NCI-H187 treated with DMSO at 0.1 percent for 48 hours (cell line): ENCODE data around the gene KIF25.

Experiments used
- DNase-seq: peaks from one replicate; lab custom pipeline; 2025; lab: John Stamatoyannopoulos, UW

The KIF25 gene, protein sequence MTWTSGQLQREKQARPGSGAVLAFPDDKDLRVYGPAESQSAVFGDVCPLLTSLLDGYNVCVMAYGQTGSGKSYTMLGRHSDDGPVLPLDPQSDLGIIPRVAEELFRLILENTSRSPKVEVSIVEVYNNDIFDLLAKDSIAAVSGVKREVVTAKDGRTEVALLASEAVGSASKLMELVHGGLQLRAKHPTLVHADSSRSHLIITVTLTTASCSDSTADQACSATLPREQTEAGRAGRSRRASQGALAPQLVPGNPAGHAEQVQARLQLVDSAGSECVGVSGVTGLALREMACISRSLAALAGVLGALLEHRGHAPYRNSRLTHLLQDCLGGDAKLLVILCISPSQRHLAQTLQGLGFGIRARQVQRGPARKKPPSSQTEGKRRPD

DNA sequence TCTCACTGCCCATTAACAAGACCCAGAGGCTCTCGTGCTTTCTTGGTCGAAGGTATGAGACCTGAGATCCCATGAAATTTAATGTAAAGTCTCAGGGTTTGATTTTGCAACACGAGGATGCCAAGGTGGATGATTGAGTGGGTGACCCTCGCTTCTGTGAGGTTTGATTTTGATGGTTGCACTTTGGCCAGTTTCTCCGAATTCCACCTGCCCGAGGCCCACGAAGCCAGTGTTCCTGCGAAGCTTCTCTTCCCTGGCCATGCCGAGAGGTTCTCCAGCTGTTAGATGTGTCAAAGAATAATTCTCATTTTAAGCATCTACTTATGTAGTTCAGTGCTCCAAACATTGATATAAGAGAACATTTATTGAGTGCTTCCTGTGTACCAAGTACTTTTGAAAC, at the start of gene KIF25:
Gene KIF25, plus strand, starts transcription at position 30 of the 400 bp plus-strand sequence. CDS start 31,915 bp downstream, outside the sequence.
- no peak for DNase-seq

DNA sequence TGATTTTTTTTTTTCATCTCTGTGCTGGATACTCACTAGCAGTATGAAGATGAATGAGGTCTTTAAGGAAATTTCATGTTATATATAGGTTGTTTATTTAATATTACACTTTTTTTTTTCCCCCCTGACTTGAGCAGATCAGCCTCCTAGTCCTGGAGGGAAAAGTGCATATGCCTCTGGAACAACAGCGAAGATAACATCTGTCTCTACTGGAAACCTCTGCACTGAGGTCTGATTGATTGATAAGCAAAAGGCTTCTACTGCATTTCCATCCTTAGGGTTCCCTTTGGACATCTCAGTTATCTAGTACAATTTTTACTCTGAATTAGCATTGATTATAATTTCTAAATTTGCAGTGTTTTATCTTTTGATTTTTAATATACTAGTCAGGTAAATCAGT, 49.8 kb upstream of the KIF25 start:
- no peak for DNase-seq

DNA sequence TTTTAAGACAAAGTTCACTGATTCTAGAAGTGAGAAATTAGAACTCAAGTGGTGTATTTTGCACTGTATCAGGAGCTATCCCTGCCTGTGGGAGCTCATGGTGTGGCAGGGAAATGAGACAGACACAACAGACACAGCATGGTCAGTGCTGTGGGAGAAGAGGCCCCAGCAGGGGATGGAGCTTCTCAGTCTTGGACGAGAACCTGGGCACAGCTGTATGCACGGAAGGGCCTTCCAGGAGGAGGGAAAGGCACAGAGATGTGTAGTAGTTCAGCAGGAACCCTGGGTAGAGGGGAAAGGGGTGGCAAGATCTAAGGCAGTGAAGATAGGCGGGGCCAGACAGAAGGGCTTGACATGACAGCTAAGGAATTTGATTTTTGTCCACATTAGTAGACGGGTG, 48.8 kb upstream of the KIF25 start:
- DNase-seq: no peak

DNA sequence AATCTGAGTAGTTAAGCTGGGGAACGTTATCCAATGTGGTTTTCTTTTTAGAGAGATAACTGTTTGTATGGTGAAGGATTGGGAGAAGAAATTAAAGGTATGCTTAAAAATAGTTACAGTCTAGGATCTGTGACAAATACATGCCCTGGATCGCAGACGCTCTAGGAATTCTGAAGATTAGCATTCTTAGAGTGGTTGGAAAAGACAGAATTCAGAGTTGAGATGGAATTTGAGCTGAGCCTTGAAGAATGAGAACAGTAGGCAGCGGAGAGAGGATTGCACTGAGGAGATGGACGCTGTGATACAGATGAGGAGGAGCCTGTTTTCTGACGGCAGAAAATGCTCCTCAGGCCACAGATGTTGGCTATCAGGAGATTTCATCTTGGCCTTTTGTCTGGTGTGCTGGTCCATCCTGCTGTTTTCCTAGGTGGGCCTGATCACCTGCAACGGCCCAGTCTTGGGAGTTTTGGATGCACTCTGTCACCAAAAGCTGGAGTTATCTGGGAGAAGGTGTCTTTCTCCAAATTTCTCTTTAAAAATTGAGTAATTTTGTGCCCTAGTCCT, 48.3 kb upstream of the KIF25 start:
- no peak for DNase-seq

DNA sequence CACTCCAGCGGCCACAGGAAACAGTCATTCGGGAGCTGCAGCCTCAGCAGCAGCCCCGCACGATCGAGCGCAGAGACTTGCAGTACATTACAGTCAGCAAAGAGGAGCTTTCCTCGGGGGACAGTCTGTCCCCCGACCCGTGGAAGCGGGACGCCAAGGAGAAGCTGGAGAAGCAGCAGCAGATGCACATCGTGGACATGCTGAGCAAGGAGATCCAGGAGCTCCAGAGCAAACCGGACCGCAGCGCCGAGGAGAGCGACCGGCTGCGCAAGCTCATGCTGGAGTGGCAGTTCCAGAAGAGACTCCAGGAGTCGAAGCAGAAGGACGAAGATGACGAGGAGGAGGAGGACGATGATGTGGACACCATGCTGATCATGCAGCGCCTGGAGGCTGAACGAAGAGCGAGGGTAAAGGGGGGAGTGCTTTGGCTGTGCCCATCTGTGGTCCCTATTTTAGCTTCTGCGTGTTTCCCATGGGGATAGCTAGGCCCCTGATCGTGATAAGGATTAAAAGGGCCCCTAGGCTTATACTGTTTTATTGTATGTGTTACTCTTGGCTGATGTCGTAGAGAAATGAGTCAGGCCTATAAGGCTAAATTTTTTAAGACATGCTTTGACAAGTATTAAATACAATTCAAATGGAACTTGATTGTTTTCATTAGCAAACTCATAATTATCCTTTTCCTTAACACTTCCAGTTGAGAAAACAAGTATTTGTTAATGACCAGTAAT, 45.5 kb upstream of the KIF25 start:
- no peak for DNase-seq

DNA sequence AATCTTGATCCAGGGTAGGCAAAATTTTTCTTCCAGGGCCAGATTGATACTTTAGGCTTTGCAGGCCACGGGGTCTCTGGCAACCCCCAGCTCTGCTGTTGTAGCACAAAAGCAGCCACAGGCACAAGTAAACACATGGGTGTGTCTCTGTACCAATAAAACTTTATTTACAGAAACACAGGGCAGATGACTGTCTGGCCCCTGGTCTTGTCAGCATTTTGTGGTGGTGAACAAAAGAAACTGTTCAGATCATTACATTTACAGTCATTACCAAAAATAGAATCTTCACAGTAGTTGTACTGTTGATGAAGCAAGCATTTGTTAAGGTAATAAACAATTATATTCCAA, 45.0 kb upstream of the KIF25 start:
- DNase-seq: no peak

DNA sequence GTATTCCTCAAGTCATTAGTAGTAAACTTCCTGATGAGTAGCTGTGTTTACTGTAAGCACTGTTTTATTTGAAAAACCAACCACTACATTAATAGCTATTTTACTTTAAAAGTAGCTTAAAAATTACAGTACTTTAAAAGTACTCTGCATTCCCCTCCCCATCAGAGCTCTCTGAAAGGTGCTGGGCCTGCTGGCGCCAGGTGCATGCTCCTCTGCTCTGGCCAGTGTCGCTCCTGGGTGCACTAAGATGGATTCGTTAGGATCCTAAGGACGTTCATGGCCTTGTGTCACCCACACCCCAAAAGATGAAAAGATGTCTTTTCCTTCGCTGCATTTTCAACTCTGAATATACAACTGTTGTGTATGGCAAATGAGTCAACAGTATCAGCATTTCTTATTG, 43.9 kb upstream of the KIF25 start:
- DNase-seq: no peak

DNA sequence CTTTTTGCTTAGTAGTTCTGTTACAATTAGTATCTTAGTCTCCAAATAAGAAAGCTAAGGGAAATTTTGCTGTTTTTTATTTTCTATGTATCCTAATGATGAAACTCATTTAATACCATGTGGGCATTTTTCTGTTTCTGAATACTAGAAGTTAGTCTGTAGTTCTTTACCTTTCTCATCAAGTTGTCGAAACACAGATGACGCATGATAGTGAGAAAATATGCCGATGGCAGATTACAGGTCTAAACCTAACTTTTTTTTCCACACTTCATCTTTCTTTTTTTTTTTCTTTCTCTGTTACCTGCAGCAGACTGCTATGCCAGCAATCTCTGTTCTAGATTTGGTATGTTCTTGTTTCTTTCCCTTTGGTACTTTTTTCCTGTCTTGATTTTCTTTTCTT, 43.3 kb upstream of the KIF25 start:
- DNase-seq: no peak

DNA sequence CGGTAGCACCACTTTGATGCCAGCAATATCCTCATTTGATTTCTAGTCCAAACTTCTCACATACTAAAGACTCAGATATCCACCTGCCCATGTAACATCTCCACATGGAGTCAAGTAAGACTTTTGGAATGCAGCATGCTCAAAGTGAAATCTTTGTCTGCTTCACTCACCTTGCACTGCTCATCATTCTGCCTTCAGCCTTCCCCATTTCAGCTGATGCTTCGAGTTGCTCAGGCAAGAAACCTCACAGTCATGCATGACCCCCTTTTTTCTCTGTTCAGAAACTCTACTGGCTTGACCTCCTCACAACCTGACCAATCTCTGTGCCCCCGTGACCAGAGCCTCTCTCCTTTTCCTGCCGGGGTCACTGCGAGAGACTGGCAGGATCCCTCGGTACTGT, 41.0 kb upstream of the KIF25 start:
- no peak for DNase-seq

DNA sequence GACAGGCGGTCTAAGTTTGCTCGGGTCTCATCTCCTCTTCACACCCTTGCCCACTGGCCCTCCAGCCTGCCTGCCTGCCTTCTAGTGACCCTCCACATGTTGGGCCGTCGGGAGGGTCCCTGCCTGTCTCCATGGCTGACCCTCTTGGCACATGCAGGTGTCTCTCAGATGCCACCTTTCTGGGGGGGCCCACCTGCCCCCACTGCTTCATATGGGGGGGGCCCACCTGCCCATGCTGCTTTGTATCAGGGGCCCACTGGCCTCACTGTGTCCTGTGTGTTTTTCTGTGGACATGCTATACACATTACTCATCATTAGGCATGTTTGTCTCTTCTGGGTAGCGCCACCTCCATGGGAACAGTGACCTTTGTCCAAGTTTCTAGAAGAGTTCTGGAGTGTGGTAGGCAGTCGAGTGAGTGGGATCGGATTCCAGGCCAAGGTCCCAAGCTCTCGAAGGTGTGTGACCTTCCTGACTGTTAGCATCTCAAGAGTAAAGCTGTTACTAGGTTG, 40.4 kb upstream of the KIF25 start:
- DNase-seq: no peak

DNA sequence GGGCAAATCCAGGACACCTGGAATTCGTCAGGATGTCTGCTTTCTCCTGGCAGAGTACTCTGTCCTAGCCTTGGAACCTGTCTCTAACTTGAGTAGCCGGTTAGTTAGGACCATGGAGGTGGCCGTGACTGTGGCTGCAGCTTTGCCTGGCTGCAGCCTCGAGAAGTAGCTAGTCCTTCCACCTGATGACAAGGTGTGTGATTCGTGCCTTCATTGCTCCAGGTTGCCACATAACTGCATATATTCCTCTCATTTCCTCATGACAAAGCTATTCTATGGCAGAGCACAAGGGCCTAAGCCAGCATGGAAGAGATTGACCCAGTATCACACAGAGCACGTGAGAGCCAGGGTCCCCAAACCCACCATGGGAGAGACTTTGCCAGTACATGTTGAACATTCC, 39.8 kb upstream of the KIF25 start:
- DNase-seq: no peak

DNA sequence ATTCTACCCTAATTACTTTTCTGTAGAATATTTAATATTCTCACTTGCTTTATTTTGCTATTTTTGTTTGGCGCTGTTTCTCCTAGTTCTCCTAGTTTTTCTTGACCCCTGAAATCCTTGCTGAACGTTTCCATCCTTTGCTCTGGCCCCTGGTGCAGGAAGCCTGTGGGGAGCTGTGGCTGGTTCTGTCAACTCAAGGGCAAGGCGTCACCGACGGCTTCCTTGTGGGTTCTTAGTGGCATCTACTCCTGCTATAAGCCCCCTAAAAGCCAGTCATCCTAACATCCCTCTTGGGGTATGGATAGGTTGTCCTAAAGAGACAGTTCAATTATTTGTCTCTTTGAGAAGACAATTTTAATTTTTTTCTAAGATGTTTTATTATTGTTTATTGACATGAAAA, 36.9 kb upstream of the KIF25 start:
- no peak for DNase-seq

DNA sequence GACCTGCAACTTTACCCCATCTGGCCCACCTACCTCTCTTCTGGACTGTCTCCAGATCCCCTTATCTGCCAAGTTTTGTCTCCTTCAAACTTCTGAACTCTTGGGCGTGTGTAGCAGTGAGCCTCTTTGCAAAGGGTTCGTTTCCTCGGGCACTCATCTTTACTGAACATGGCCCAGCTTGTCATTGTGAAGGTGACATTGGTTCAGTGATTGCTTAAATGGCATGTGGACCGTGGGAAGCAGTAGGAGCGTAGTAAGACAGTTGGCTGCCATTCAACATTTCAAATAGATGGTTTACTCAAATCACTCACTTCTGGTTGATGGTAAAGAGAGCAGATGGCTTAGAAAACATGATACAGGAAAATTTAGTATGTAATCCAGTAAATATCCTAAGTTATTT, 34.8 kb upstream of the KIF25 start:
- no peak for DNase-seq

DNA sequence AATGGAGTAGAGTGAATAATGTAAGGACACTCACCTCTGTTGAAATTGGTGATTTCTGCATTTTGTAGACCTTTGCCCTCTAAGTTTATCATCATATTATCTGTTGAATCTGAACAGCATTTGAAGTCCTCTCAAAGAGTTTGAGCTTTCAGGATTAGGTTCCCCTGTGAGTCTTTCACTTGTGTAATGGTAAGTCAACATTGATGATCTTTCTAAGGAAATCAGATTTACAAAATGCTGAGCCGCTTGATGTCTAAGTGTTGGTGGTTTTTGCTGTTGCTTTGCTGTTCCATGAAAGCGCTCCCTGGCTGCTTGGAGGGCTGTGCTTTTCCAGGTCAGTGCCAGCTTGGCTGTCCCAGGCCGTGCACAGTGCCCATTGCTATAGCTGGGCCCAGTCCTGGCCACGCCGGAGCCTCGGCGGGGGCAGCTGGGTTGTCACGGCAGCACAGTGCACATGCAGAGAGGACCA, 33.8 kb upstream of the KIF25 start:
- no peak for DNase-seq

DNA sequence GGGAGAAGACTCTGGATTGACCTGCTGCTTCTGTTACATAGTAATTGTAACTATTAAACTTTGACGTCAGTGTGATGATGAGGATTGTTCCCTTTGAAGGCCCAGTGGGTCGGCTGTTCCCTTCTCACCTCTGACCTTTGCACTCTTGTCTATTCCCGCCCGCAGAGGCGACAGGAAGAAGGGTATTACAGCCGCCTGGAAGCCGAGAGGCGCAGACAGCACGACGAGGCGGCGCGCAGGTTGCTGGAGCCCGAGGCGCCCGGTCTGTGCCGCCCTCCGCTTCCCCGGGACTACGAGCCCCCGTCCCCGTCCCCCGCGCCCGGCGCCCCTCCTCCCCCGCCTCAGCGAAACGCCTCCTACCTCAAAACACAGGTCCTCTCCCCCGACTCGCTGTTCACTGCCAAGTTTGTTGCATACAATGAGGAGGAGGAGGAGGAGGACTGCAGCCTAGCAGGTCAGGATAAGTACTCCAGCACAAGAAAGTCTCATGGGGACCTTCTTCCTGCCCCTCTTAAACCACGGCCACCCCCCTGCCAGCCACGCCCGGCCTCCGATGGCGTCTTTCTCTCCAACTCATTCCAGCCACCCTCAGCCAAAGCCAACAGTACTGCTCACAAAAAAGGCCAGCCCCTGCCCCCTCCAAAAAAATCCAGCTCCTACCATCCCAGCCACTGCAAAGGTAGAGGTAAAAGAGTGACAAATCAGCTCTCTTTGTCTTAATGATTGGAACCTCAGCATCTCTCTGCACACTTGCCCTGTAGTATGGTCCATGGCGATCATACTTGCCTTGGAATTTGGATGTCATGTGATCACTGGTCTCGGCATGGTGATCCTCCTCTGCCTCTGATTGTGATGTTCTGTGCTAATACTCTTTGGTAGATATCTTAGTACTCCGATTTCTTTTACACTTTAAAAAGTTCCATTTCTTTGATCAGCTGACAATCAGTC, 31.6 kb upstream of the KIF25 start:
- no peak for DNase-seq

DNA sequence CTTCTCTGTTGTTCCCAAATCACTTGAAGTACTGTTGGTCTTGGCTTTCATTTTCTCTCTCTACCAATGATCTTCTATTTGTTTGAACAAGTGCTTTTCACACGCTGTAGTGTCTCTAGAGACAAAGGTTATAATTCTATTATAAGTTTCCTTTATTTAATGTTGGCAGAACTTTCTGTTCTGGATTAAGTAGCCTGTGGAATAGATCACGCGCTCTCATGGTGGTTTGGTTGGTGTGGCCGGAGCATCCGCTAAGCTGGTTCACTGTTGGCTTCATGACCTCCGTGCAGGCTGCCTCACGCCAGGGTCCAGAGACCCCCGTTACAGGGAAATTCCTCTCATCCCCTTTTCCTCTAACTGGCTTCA, 30.9 kb upstream of the KIF25 start:
- DNase-seq: no peak

DNA sequence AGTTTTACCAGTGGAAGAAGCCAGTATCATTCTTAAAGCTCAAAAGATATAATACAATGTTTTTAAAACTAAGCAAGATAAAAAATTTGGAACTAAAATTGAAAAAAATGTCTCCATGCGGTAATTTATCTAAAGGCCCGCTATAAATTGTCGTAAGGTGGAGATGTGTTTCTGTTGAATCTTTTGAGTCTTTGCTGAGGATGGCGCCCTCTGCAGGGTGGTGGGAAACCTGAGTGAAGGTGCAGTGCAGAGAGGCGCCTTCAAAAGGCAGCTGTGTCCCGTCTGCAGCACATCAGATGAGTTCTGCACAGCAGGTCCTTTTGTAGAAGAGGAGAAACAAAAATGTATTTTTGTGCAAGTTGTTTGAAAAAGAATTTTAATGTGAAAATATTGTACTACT, 29.4 kb upstream of the KIF25 start:
- no peak for DNase-seq

DNA sequence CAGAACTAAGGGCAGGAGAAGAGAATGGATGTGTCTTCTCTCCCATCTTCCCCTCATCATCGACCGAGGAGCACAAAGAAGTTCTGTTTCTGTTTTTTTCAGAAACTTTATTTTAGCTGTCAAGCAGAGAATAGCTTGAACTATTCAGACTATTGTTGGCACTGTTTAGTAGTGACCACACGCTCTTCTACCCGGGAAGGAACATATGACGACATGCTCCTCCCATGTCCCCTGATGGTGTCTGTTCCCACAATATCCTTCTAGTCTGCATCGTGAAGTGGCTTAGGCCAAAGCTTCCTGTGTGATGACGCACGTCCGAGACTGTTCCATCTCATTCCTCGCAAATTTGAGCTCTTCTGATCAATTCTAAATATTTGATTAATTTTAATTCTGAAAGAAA, 27.2 kb upstream of the KIF25 start:
- DNase-seq: no peak

DNA sequence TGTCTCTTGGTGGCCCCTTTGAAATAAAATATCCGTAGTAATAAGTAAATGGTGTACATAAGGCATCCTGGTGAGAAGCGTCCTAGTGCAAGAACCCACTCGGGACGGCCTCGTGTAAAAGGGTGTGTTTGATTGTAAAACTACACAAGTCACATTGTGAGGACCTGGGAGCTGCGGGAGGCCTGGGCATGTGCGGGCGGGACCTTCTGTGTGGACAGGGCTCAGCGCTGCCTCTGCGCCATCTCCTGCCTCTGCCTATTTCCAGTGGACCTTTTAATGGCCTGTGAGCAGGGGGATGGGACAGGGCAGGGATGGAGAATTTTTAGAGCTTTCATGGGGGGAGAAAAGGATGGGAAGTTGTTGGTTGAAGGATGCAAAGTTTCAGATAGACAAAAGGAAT, 25.3 kb upstream of the KIF25 start:
- no peak for DNase-seq

DNA sequence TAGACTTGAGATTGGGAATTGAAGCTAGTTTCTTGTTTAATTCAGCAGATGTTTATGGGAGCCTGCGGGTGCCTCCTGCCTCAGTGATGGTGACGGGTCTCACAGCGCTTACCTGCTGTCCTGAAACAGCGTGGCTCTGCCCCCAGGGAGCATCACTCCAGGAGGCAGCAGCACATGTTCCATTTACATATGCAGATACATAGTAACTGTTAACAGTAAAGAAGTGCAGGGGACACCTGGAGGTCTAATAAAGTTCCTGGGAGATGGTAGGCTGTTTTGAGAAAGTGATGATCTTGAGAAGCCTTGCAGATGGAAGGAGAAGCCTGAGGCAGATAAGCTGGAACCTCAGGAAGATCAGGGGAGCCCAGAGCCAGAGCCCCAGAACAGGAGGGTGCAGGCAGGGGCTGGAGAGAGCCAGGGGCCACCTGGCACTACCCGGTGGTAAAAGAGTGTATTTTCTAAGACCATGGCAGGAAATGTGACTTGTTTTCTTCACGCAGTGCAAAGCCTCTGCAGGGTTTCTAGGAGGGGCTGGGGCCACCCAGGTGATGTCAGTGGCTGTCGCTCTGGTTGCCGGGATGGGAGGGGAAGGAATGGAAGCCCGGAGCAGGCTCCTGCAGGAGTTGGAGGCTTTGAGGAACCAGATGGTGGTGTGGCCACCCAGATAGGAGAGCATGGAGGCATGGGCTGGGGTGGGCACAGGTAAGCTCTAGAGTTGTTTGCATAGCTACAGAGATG, 24.2 kb upstream of the KIF25 start:
- DNase-seq: no peak

DNA sequence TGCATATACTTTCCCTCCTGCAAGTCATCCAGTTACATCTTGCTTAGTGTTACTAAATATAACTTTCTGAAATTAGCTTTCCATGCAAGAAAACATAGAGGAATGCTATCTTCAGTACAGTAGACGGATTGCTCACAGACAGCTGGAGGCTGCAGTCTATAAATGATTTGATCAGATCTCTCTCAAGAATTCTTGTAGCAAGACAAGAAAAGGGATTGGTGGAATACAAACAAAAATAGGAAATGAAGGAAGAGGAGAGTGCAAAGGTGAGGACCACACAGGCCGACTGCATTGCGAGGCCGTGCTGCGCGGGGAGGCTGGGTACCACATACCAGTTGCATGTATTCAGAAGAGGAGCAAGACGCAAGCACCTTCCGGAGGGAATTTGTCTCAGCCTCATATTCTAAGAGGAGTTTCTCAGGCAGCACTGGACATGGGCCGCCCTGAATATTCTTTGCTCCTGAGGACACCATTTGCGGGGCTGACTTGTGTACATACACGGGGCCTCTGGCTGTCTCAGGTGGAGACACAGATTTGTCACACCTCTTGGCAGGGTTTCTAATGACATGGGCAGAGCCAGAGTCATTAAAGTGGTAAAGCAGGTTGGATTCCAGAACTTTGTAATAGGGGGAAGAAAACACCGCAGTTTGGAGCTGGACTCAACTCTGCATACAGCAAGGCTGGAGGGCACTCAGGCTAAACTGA, 22.7 kb upstream of the KIF25 start:
- no peak for DNase-seq
